Ovary (tissue), 3 donors: Measurements from ENCODE around the gene CHRD.

Experiments
- POLR2A ChIP-seq: fragments of 450-650 bp; IDR thresholded peaks from one replicate; pipeline ENCODE4 v1.6.1; 2017; ENCODE audit warnings: antibody characterized with exemption, mild to moderate bottlenecking, moderate library complexity
- TF ChIP-seq, protein P1 (sequence below), 3 donors: fragments of 450-650 bp in 2 of 3; fragments of 200-600 bp in 1 of 3; IDR thresholded peaks; one replicate each; pipeline versions ENCODE4 v1.5.1 to v1.8.0; 2016 to 2022; ENCODE audit warnings: antibody characterized with exemption in 3 of 3, mild to moderate bottlenecking in 1 of 3
- donor health status: DM: no; HTN: no; CAD: no.

DNA sequence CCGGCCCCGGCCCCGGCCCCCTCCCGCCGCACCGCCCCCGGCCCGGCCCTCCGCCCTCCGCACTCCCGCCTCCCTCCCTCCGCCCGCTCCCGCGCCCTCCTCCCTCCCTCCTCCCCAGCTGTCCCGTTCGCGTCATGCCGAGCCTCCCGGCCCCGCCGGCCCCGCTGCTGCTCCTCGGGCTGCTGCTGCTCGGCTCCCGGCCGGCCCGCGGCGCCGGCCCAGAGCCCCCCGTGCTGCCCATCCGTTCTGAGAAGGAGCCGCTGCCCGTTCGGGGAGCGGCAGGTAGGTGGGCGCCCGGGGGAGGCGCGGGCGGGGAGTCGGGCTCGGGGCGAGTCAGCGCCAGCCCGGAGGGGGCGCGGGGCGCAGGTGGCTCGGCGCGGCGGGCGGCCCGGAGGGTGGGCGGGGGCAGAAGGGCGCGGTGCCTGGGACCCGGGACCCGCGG, 352 bp downstream of the CHRD start:
- TF ChIP-seq, protein P1, sequence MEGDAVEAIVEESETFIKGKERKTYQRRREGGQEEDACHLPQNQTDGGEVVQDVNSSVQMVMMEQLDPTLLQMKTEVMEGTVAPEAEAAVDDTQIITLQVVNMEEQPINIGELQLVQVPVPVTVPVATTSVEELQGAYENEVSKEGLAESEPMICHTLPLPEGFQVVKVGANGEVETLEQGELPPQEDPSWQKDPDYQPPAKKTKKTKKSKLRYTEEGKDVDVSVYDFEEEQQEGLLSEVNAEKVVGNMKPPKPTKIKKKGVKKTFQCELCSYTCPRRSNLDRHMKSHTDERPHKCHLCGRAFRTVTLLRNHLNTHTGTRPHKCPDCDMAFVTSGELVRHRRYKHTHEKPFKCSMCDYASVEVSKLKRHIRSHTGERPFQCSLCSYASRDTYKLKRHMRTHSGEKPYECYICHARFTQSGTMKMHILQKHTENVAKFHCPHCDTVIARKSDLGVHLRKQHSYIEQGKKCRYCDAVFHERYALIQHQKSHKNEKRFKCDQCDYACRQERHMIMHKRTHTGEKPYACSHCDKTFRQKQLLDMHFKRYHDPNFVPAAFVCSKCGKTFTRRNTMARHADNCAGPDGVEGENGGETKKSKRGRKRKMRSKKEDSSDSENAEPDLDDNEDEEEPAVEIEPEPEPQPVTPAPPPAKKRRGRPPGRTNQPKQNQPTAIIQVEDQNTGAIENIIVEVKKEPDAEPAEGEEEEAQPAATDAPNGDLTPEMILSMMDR (IDR thresholded peaks at IDR 0.05) = no peak
- no peak for TF ChIP-seq POLR2A
